ENCODE results near the gene MAL. TPM values are rescaled to one million over a fixed set of nuclear protein-coding genes. Genes with fewer than 3 reads are reported as not detected.

The MAL gene
- total RNA-seq, 1 experiment from 2014 or later = not detected

- Mint-ChIP-seq H3K27me3 (ENCODE audit: unreplicated experiment) (peaks cover 16% of the 10 kb centered on the region), H3K36me3 (ENCODE audit: insufficient read depth, unreplicated experiment) (no peaks in the 10 kb centered on the region), H3K4me1 (ENCODE audit: low read depth, unreplicated experiment) (peaks cover 15% of the 10 kb centered on the region), H3K9me3 (ENCODE audit: low read depth, unreplicated experiment) (no peaks in the 10 kb centered on the region), H3K27ac (ENCODE audit: unreplicated experiment) (no peak overlapping the region), H3K4me3 (ENCODE audit: low read depth, unreplicated experiment) (no peak overlapping the region)
- no TSS peak for BruUV-seq (replicated peaks)
- intact Hi-C loops (cut with micrococcal nuclease; ENCODE audit: unreplicated experiment) = no loop called here
- no peak for DNase-seq
- TF ChIP-seq CTCF (IDR thresholded peaks at IDR 0.05; ENCODE audit: unreplicated experiment) = no peak
- CTCF ChIA-PET = no interaction called here
These were observed 35.6 kb downstream of the MAL start for GRCh38 chr2:95061119-95061512.

DNA sequence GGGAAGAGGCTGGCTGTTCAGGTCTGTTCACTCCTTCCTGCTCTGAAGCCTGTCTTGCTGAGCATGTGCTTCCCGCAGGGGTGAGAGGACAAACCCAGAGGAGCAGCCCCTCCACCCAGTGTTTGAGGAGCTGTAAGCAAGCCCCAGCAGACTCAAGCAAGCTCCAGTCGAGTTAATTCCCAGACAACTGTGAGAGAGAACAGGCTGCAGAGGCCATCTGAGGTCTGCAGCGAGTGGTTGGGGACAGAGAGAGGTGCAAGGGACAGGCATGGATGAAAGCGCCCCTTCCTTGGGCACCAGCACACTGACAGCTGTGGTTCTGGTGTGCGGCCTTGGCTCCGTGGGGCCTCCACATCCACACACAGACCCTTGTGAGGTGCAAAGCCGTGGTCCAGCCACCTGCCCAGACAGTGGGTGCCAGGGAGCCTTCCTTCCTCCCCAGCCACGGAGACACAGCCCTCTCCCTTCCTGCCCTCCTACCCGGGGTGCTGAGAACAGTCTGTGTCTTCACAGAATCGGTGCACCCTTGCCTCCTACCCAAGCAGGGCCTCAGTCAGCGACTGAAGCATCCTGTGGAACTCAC, 36.2 kb downstream of the MAL start:
- no peak for TF ChIP-seq CTCF (IDR thresholded peaks at IDR 0.05; ENCODE audit: unreplicated experiment)
- no TSS peak for BruUV-seq (replicated peaks)
- Mint-ChIP-seq H3K36me3 (ENCODE audit: insufficient read depth, unreplicated experiment) (no peaks in the 10 kb centered on the region), H3K27me3 (ENCODE audit: unreplicated experiment) (peaks cover 12% of the 10 kb centered on the region), H3K9me3 (ENCODE audit: low read depth, unreplicated experiment) (no peaks in the 10 kb centered on the region), H3K4me1 (ENCODE audit: low read depth, unreplicated experiment) (peaks cover 15% of the 10 kb centered on the region), H3K4me3 (ENCODE audit: low read depth, unreplicated experiment) (no peak overlapping the region), H3K27ac (ENCODE audit: unreplicated experiment) (no peak overlapping the region)
- intact Hi-C loops (cut with micrococcal nuclease; ENCODE audit: unreplicated experiment) = no loop called here
- no peak for DNase-seq
- CTCF ChIA-PET = no interaction called here

DNA sequence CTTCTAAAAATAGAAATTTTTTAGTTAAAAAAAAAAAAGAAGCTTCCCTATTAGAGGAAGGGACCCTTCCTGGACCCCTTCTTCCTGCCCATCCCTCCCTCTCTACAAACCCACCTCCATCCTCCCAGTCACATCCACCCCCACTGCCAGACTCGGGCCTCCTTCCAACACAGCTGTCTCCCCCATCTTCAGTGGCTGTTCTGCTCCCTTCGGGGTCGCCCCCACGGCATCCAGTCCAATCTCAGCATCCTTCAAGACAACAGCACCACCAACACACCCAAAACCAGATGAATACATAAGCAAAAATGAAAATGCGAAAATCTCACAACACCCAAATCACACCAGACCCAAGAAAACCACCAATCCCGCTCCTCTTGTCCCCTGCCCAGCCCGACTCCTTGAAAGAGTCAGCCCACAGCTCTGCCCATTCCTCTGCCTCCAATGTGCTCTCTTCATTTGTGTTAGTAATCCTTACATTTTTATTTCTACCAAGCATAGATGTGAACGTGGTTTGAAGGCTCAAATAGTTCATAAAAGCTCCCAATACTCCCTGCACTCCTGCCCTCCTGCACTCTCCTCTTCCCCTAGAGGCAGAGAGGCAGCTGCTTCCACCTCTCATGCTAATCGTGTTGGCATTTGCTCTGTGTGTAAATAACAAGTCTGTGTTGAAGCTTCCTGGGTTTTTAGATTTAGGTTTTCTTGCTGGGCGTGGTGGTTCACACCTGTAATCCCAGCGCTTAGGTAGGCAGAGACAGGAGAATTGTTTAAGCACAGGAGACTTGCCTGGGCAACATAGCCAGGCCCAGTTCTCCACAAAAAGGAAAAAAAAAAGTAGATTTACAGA, 37.0 kb downstream of the MAL start:
- Mint-ChIP-seq H3K4me1 (ENCODE audit: low read depth, unreplicated experiment) (peaks cover 15% of the 10 kb centered on the region), H3K36me3 (ENCODE audit: insufficient read depth, unreplicated experiment) (no peaks in the 10 kb centered on the region), H3K9me3 (ENCODE audit: low read depth, unreplicated experiment) (no peaks in the 10 kb centered on the region), H3K27ac (ENCODE audit: unreplicated experiment) (no peak overlapping the region), H3K27me3 (ENCODE audit: unreplicated experiment) (peaks cover 12% of the 10 kb centered on the region), H3K4me3 (ENCODE audit: low read depth, unreplicated experiment) (no peak overlapping the region)
- intact Hi-C loops (cut with micrococcal nuclease; ENCODE audit: unreplicated experiment) = no loop called here
- no peak for TF ChIP-seq CTCF (IDR thresholded peaks at IDR 0.05; ENCODE audit: unreplicated experiment)
- CTCF ChIA-PET = interaction anchor here (0.7 to 1.5 kb wide), 3 partner anchors 14 to 31 kb away, joined by 3 read pairs; no protein-coding TSS in a partner anchor
- DNase-seq = no peak
- no TSS peak for BruUV-seq (replicated peaks)

- no TSS peak for BruUV-seq (replicated peaks)
- no peak for DNase-seq
- H3K27ac Mint-ChIP-seq (ENCODE audit: unreplicated experiment) = no peak overlapping the region
- no peak for TF ChIP-seq CTCF (IDR thresholded peaks at IDR 0.05; ENCODE audit: unreplicated experiment)
- CTCF ChIA-PET = interaction anchor here (0.6 to 1.5 kb wide), 3 partner anchors 17 to 39 kb away, joined by 3 read pairs; no protein-coding TSS in a partner anchor
- H3K4me3 Mint-ChIP-seq (ENCODE audit: low read depth, unreplicated experiment) = no peak overlapping the region
- H3K4me1 Mint-ChIP-seq (ENCODE audit: low read depth, unreplicated experiment) = peaks cover 12% of the 10 kb centered on the region
- no peaks in the 10 kb centered on the region for H3K36me3 Mint-ChIP-seq (ENCODE audit: insufficient read depth, unreplicated experiment)
- peaks cover 5% of the 10 kb centered on the region for H3K27me3 Mint-ChIP-seq (ENCODE audit: unreplicated experiment)
- H3K9me3 Mint-ChIP-seq (ENCODE audit: low read depth, unreplicated experiment) = no peaks in the 10 kb centered on the region
- intact Hi-C loops (cut with micrococcal nuclease; ENCODE audit: unreplicated experiment) = no loop called here
These were observed 37.8 kb downstream of the MAL start for GRCh38 chr2:95063086-95063958.

Measured in Calu3 (cell line).